Epithelial cell of proximal tubule (primary cell): ENCODE results near the gene NR0B2. TPM values are rescaled to one million over a fixed set of nuclear protein-coding genes. Genes with fewer than 3 reads are reported as not detected.
"Not testable (repeated sequence)": the region's sequence is repeated elsewhere in the genome, so short reads cannot be mapped to it uniquely, and the experiment has no call there.

ENCODE experiments used
- DNase-seq: peaks from one replicate; pipeline ENCODE4 v3.0.0-alpha.2; 2011; ENCODE audit warnings: low read depth
- H3K4me3 ChIP-seq: 2 replicates; pipeline ENCODE4 v1.5.1; 2011; ENCODE audit warnings: low read depth, mild to moderate bottlenecking, low read length
- CTCF ChIP-seq: conservative IDR thresholded peaks from 2 replicates; pipeline ENCODE4 v1.5.1; 2012; ENCODE audit warnings: low read depth, mild to moderate bottlenecking, low read length
- total RNA-seq: library from RNA; depleted of rRNA; stranded (reverse); fragments of >200 nt; gene quantifications from 2 replicates; pipeline ENCODE4 v1.2.3, GENCODE V29; 2015

Gene NR0B2
- total RNA-seq, 1 donor from 2014 or later, result not detected

- H3K4me3 ChIP-seq, result peak within 1 kb of the TSS; percentile 71
- TF ChIP-seq CTCF, result no peak
- no peak for DNase-seq
These were observed 24.0 kb downstream of the NR0B2 start, which contains the start of gene GPN2 for GRCh38 chr1:26889551-26890466. GPN2 (minus strand) TSS chr1:26890283; CDS start chr1:26890096, 187 bp downstream.

GRCh38 chr1:26888231-26888630, 25.5 kb downstream of the NR0B2 start:
- TF ChIP-seq CTCF, result no peak
- no peak overlapping the region for H3K4me3 ChIP-seq
- no peak for DNase-seq

GRCh38 chr1:26887125-26887524, 26.6 kb downstream of the NR0B2 start:
- H3K4me3 ChIP-seq, result no peak overlapping the region
- DNase-seq, result no peak
- peak; percentile 61 for TF ChIP-seq CTCF

GRCh38 chr1:26882696-26883463, 30.9 kb downstream of the NR0B2 start:
- DNase-seq, result no peak
- no peak overlapping the region for H3K4me3 ChIP-seq
- TF ChIP-seq CTCF, result no peak

- DNase-seq, H3K4me3 ChIP-seq: not testable (repeated sequence)
These were observed 32.2 kb downstream of the NR0B2 start for GRCh38 chr1:26881611-26882010.

- TF ChIP-seq CTCF, result no peak
These were observed 34.0 kb downstream of the NR0B2 start for GRCh38 chr1:26879793-26880192.

GRCh38 chr1:26877326-26877725, 36.4 kb downstream of the NR0B2 start:
- TF ChIP-seq CTCF, result no peak
- DNase-seq, result no peak

More at GRCh38 chr1:26879793-26880192, 34.0 kb downstream of the NR0B2 start:
- H3K4me3 ChIP-seq, result no peak overlapping the region
- no peak for DNase-seq

More at GRCh38 chr1:26877326-26877725, 36.4 kb downstream of the NR0B2 start:
- H3K4me3 ChIP-seq, result no peak overlapping the region
